Measurements from ENCODE around the gene SLX9.
"Not testable (repeated sequence)": the region's sequence is repeated elsewhere in the genome, so short reads cannot be mapped to it uniquely, and the experiment has no call there.

SLX9 gene

GRCh38 chr21:44901391-44902074 is 38.3 kb upstream of the SLX9 start:
- DNase-seq (ENCODE audit: insufficient read length, low spot score) (no peak), FAIRE-seq (no peak)

GRCh38 chr21:44902268-44903049 is 37.4 kb upstream of the SLX9 start:
- no peak for DNase-seq (ENCODE audit: insufficient read length, low spot score)
- FAIRE-seq: no peak

GRCh38 chr21:44903050-44903685 is 36.7 kb upstream of the SLX9 start:
- no peak for FAIRE-seq
- no peak for DNase-seq (ENCODE audit: insufficient read length, low spot score)

- no peak for DNase-seq (ENCODE audit: insufficient read length, low spot score)
Measured at GRCh38 chr21:44903689-44904088, 36.1 kb upstream of the SLX9 start.

GRCh38 chr21:44904141-44904923 is 35.5 kb upstream of the SLX9 start:
- DNase-seq (ENCODE audit: insufficient read length, low spot score) (no peak), FAIRE-seq (no peak)

More at GRCh38 chr21:44903689-44904088, 36.1 kb upstream of the SLX9 start:
- no peak for FAIRE-seq

- DNase-seq (ENCODE audit: insufficient read length, low spot score) (no peak), FAIRE-seq (no peak)
Measured at GRCh38 chr21:44905016-44905727, 34.7 kb upstream of the SLX9 start.

GRCh38 chr21:44905728-44906090 is 34.1 kb upstream of the SLX9 start:
- no peak for FAIRE-seq
- no peak for DNase-seq (ENCODE audit: insufficient read length, low spot score)

GRCh38 chr21:44907225-44907965 is 32.4 kb upstream of the SLX9 start:
- DNase-seq (ENCODE audit: insufficient read length, low spot score): no peak
- no peak for FAIRE-seq

GRCh38 chr21:44907966-44908895 is 31.6 kb upstream of the SLX9 start:
- no peak for DNase-seq (ENCODE audit: insufficient read length, low spot score)
- no peak for FAIRE-seq

- FAIRE-seq (no peak), DNase-seq (ENCODE audit: insufficient read length, low spot score) (no peak)
Measured at GRCh38 chr21:44908908-44909307, 30.9 kb upstream of the SLX9 start.

- FAIRE-seq (no peak), DNase-seq (ENCODE audit: insufficient read length, low spot score) (no peak)
Measured at GRCh38 chr21:44909719-44910118, 30.1 kb upstream of the SLX9 start.

GRCh38 chr21:44910229-44911067 is 29.4 kb upstream of the SLX9 start:
- DNase-seq (ENCODE audit: insufficient read length, low spot score): no peak
- FAIRE-seq: no peak

- DNase-seq (ENCODE audit: insufficient read length, low spot score) (no peak), FAIRE-seq (no peak)
Measured at GRCh38 chr21:44911068-44911383, 28.8 kb upstream of the SLX9 start.

- FAIRE-seq (peak; percentile 72), DNase-seq (ENCODE audit: insufficient read length, low spot score) (peak; percentile 69)
Measured at GRCh38 chr21:44911384-44912157, 28.3 kb upstream of the SLX9 start.

GRCh38 chr21:44912158-44912473 is 27.7 kb upstream of the SLX9 start:
- FAIRE-seq (no peak), DNase-seq (ENCODE audit: insufficient read length, low spot score) (no peak)

- not testable (repeated sequence) for DNase-seq (ENCODE audit: insufficient read length, low spot score); FAIRE-seq
Measured at GRCh38 chr21:44912506-44913412, 27.1 kb upstream of the SLX9 start.

Data from GM19239 (cell line).